HG02884 (cell line): Measurements from ENCODE around the gene ULBP3.
"Not testable (repeated sequence)": the region's sequence is repeated elsewhere in the genome, so short reads cannot be mapped to it uniquely, and the experiment has no call there.

Experiments used
- ATAC-seq: cut with Tn5 transposase; IDR thresholded peaks from one replicate; pipeline ENCODE4 v1.9.1; 2021; ENCODE audit warnings: mild to moderate bottlenecking, moderate library complexity; ENCODE audit not compliant: unreplicated experiment

The ULBP3 gene

GRCh38 chr6:150043501-150044412 lies 25.2 kb downstream of the ULBP3 start:
- ATAC-seq = no peak

GRCh38 chr6:150043096-150043495 lies 25.8 kb downstream of the ULBP3 start:
- no peak for ATAC-seq

GRCh38 chr6:150038202-150039062 lies 30.5 kb downstream of the ULBP3 start:
- no peak for ATAC-seq

GRCh38 chr6:150037526-150038201 lies 31.3 kb downstream of the ULBP3 start:
- ATAC-seq = no peak

- ATAC-seq = no peak
Measured at GRCh38 chr6:150036081-150036480, 32.8 kb downstream of the ULBP3 start.

- no peak for ATAC-seq
Measured at GRCh38 chr6:150033207-150033771, 35.6 kb downstream of the ULBP3 start.

- no peak for ATAC-seq
Measured at GRCh38 chr6:150032598-150032997, 36.3 kb downstream of the ULBP3 start.

GRCh38 chr6:150030611-150031010 lies 38.3 kb downstream of the ULBP3 start:
- no peak for ATAC-seq

- ATAC-seq = peak; percentile 52
Measured at GRCh38 chr6:150029749-150030148, 39.2 kb downstream of the ULBP3 start.

GRCh38 chr6:150029276-150029675 lies 39.6 kb downstream of the ULBP3 start:
- ATAC-seq = no peak

- no peak for ATAC-seq
Measured at GRCh38 chr6:150028799-150029198, 40.1 kb downstream of the ULBP3 start.

- no peak for ATAC-seq
Measured at GRCh38 chr6:150027806-150028565, 40.9 kb downstream of the ULBP3 start.

- ATAC-seq = no peak
Measured at GRCh38 chr6:150026976-150027805, 41.7 kb downstream of the ULBP3 start.

- no peak for ATAC-seq
Measured at GRCh38 chr6:150025201-150025917, 43.6 kb downstream of the ULBP3 start, which contains the start of gene RAET1L. Gene RAET1L (minus strand): TSS chr6:150025532. CDS start chr6:150025471, 61 bp downstream.

- no peak for ATAC-seq
Measured at GRCh38 chr6:150024646-150025155, 44.2 kb downstream of the ULBP3 start.

- not testable (repeated sequence) for ATAC-seq
Measured at GRCh38 chr6:150024021-150024420, 44.9 kb downstream of the ULBP3 start.

GRCh38 chr6:150021870-150022269 lies 47.1 kb downstream of the ULBP3 start:
- not testable (repeated sequence) for ATAC-seq
